Vagina (tissue), 2 donors: ENCODE measurements around the gene CAMSAP2.

Experiments
- POLR2A ChIP-seq, 2 donors: fragments of 450-650 bp; IDR thresholded peaks; one replicate each; pipeline ENCODE4 v1.6.1; 2017; ENCODE audit warnings: antibody characterized with exemption in 2 of 2, mild to moderate bottlenecking in 2 of 2, moderate library complexity in 2 of 2
- POLR2AphosphoS5 ChIP-seq, 2 donors: sonication (generic); formaldehyde crosslinking; IDR thresholded peaks; one replicate each; pipeline ENCODE4 v1.9.0; 2017; ENCODE audit warnings: antibody characterized with exemption in 2 of 2, mild to moderate bottlenecking in 2 of 2, low read depth in 1 of 2; ENCODE audit not compliant: insufficient read depth in 1 of 2
- TF ChIP-seq, protein P1 (sequence below), 3 experiments: fragments of 450-650 bp in 2 of 3; fragments of 200-600 bp in 1 of 3; sonication (generic) in 1 of 3; IDR thresholded peaks; one replicate each; pipeline ENCODE4 v1.5.1; 2017 to 2019; ENCODE audit warnings: antibody characterized with exemption in 3 of 3, mild to moderate bottlenecking in 2 of 3, moderate library complexity in 2 of 3

DNA sequence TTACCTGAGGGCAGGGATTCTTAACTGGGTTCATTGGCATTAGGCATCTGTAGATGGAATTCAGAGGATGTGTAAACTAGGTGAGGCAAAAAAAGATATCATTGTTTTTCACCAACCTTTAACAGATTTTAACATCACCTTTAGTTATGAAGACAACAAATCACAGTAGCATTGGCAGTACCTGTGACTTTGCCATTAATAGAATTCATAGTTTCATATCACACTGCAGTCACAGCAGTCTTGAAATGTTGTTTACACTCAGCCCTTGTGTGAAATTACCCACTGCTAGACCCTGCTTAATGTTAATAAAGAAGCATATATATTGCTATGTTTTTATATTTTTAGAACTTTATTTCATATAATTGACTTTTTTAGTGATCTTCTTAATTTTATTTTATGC lies 154.3 kb downstream of the CAMSAP2 start:
- TF ChIP-seq POLR2AphosphoS5 (IDR thresholded peaks at IDR 0.05; ENCODE audit: insufficient read depth in 1 of 2, low read depth in 1 of 2) (no peak), POLR2A (IDR thresholded peaks at IDR 0.05) (no peak)
- TF ChIP-seq, protein P1, sequence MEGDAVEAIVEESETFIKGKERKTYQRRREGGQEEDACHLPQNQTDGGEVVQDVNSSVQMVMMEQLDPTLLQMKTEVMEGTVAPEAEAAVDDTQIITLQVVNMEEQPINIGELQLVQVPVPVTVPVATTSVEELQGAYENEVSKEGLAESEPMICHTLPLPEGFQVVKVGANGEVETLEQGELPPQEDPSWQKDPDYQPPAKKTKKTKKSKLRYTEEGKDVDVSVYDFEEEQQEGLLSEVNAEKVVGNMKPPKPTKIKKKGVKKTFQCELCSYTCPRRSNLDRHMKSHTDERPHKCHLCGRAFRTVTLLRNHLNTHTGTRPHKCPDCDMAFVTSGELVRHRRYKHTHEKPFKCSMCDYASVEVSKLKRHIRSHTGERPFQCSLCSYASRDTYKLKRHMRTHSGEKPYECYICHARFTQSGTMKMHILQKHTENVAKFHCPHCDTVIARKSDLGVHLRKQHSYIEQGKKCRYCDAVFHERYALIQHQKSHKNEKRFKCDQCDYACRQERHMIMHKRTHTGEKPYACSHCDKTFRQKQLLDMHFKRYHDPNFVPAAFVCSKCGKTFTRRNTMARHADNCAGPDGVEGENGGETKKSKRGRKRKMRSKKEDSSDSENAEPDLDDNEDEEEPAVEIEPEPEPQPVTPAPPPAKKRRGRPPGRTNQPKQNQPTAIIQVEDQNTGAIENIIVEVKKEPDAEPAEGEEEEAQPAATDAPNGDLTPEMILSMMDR (IDR thresholded peaks at IDR 0.05), result no peak
